ENCODE data around the gene PTH1R.

DNA sequence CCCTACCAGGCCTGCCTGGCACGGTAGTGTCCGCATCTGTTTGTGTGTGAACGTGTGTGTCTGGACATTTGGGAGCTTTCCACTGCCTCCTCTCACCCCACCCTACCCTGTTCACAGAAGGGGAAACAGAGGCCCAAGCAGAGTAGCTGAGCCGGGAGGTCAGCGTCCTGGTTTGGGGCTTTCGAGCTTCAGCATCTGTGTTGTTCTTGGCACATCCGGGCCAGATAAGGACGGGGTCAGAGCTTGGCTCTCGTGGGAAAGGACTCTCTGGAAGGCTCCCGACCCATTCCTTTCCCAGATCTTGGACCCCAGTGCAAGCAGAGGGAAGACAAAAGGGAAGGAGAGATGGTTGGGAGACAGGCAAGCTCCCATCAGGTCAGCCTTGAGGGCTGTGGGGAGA lies 6.3 kb upstream of the PTH1R start:
- TF ChIP-seq EZH2phosphoT487 (IDR thresholded peaks at IDR 0.05; ENCODE audit: borderline replicate concordance) (no peak), EZH2 (IDR thresholded peaks at IDR 0.05) (no peak), POLR2A (IDR thresholded peaks at IDR 0.05; ENCODE audit: borderline replicate concordance, extremely low read depth, insufficient read depth, insufficient read length) (no peak), POLR2AphosphoS5 (IDR thresholded peaks at IDR 0.05; ENCODE audit: low read depth, low read length) (no peak), CEBPB (IDR thresholded peaks at IDR 0.05; ENCODE audit: low read depth) (no peak), FOSL1 (IDR thresholded peaks at IDR 0.05; ENCODE audit: low read depth) (no peak), SRF (IDR thresholded peaks at IDR 0.05; ENCODE audit: low read depth) (no peak)
- TF ChIP-seq, protein P1, sequence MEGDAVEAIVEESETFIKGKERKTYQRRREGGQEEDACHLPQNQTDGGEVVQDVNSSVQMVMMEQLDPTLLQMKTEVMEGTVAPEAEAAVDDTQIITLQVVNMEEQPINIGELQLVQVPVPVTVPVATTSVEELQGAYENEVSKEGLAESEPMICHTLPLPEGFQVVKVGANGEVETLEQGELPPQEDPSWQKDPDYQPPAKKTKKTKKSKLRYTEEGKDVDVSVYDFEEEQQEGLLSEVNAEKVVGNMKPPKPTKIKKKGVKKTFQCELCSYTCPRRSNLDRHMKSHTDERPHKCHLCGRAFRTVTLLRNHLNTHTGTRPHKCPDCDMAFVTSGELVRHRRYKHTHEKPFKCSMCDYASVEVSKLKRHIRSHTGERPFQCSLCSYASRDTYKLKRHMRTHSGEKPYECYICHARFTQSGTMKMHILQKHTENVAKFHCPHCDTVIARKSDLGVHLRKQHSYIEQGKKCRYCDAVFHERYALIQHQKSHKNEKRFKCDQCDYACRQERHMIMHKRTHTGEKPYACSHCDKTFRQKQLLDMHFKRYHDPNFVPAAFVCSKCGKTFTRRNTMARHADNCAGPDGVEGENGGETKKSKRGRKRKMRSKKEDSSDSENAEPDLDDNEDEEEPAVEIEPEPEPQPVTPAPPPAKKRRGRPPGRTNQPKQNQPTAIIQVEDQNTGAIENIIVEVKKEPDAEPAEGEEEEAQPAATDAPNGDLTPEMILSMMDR (IDR thresholded peaks at IDR 0.05 in 2 of 3, conservative IDR thresholded peaks at IDR 0.05 in 1 of 3; ENCODE audit: borderline replicate concordance in 1 of 3, insufficient read depth in 1 of 3, low read depth in 2 of 3, low read length in 2 of 3), result no peak

Measured in HCT116 (cell line).